Keratinocyte (primary cell): ENCODE data around the gene CDIPT.

Experiments used
- EZH2 ChIP-seq: IDR thresholded peaks from one replicate; pipeline ENCODE4 v1.6.1; 2012; ENCODE audit warnings: inconsistent platforms, mild to moderate bottlenecking, low read length, moderate library complexity
- TF ChIP-seq, protein P1 (sequence below), 3 experiments: IDR thresholded peaks in 1 of 3; conservative IDR thresholded peaks in 1 of 3; optimal IDR thresholded peaks in 1 of 3; 2 replicates in 2 of 3; 3 replicates in 1 of 3; pipeline versions ENCODE3 to v1.5.1; 2011; ENCODE audit warnings: low read length in 3 of 3, mild to moderate bottlenecking in 3 of 3, moderate library complexity in 2 of 3, control low read depth in 1 of 3, inconsistent platforms in 1 of 3; ENCODE audit not compliant: insufficient read depth in 2 of 3; ENCODE audit errors: extremely low read depth in 1 of 3

GRCh38 chr16:29904947-29905346, 41.9 kb upstream of the CDIPT start:
- TF ChIP-seq, protein P1, sequence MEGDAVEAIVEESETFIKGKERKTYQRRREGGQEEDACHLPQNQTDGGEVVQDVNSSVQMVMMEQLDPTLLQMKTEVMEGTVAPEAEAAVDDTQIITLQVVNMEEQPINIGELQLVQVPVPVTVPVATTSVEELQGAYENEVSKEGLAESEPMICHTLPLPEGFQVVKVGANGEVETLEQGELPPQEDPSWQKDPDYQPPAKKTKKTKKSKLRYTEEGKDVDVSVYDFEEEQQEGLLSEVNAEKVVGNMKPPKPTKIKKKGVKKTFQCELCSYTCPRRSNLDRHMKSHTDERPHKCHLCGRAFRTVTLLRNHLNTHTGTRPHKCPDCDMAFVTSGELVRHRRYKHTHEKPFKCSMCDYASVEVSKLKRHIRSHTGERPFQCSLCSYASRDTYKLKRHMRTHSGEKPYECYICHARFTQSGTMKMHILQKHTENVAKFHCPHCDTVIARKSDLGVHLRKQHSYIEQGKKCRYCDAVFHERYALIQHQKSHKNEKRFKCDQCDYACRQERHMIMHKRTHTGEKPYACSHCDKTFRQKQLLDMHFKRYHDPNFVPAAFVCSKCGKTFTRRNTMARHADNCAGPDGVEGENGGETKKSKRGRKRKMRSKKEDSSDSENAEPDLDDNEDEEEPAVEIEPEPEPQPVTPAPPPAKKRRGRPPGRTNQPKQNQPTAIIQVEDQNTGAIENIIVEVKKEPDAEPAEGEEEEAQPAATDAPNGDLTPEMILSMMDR (optimal IDR thresholded peaks at IDR 0.05 in 1 of 3, IDR thresholded peaks at IDR 0.05 in 1 of 3, conservative IDR thresholded peaks at IDR 0.05 in 1 of 3; ENCODE audit: extremely low read depth in 1 of 3, insufficient read depth in 2 of 3, low read length in 3 of 3) = no peak
- TF ChIP-seq EZH2 = no peak
